RWPE2 (cell line): ENCODE data around the gene PDSS2.
"Not testable (repeated sequence)": the region's sequence is repeated elsewhere in the genome, so short reads cannot be mapped to it uniquely, and the experiment has no call there.

Experiments used
- ATAC-seq: fragments of 200-7000 bp; cut with Tn5 transposase; 3 replicates; pipeline ENCODE4 v1.9.1; 2021; ENCODE audit warnings: low read depth
- DNase-seq: peaks from one replicate; pipeline ENCODE4 v3.0.0-alpha.2; 2020; ENCODE audit warnings: low spot score
- H3K27ac ChIP-seq: fragments of 450-650 bp; 2 replicates; pipeline ENCODE4 v1.5.1; 2017; ENCODE audit warnings: mild to moderate bottlenecking; ENCODE audit not compliant: poor library complexity, severe bottlenecking
- H3K27me3 ChIP-seq: fragments of 250-450 bp; sonication (Bioruptor Pico); 2 replicates; pipeline ENCODE4 v1.5.1; 2021; ENCODE audit warnings: mild to moderate bottlenecking, moderate library complexity; ENCODE audit not compliant: insufficient read depth, poor library complexity, severe bottlenecking
- H3K36me3 ChIP-seq: fragments of 250-450 bp; sonication (Bioruptor Pico); 2 replicates; pipeline ENCODE4 v1.5.1; 2020; ENCODE audit warnings: low read depth, mild to moderate bottlenecking, moderate library complexity
- H3K4me1 ChIP-seq: fragments of 250-450 bp; sonication (Bioruptor Pico); 2 replicates; pipeline ENCODE4 v1.5.1; 2021; ENCODE audit warnings: mild to moderate bottlenecking, moderate library complexity; ENCODE audit not compliant: insufficient read depth, poor library complexity, severe bottlenecking
- H3K4me3 ChIP-seq: fragments of 250-450 bp; sonication (Bioruptor Pico); 2 replicates; pipeline ENCODE4 v1.5.1; 2021; ENCODE audit warnings: mild to moderate bottlenecking, moderate library complexity; ENCODE audit not compliant: severe bottlenecking
- H3K9me3 ChIP-seq: fragments of 250-450 bp; sonication (Bioruptor Pico); 2 replicates; pipeline ENCODE4 v1.5.1; 2021; ENCODE audit warnings: mild to moderate bottlenecking, moderate library complexity; ENCODE audit not compliant: severe bottlenecking
- CTCF ChIP-seq: fragments of 450-650 bp; IDR thresholded peaks from one replicate; pipeline ENCODE4 v1.5.1; 2017; ENCODE audit warnings: mild to moderate bottlenecking, moderate library complexity; ENCODE audit not compliant: poor library complexity, severe bottlenecking

PDSS2 gene

GRCh38 chr6:107305391-107305790 lies 154.0 kb downstream of the PDSS2 start:
- Histone ChIP-seq H3K4me3 (no peak overlapping the region), H3K9me3 (no peaks in the 10 kb centered on the region), H3K36me3 (no peaks in the 10 kb centered on the region), H3K27me3 (no peaks in the 10 kb centered on the region), H3K4me1 (peaks cover 15% of the 10 kb centered on the region), H3K27ac (no peak overlapping the region)
- no peak for TF ChIP-seq CTCF
- no peak for ATAC-seq
- DNase-seq = no peak

GRCh38 chr6:107304421-107305025 lies 154.8 kb downstream of the PDSS2 start:
- ATAC-seq (peak; percentile 98), DNase-seq (peak; percentile 68)
- Histone ChIP-seq H3K4me3 (no peak overlapping the region), H3K27ac (no peak overlapping the region), H3K36me3 (no peaks in the 10 kb centered on the region), H3K27me3 (no peaks in the 10 kb centered on the region), H3K4me1 (peaks cover 15% of the 10 kb centered on the region), H3K9me3 (no peaks in the 10 kb centered on the region)
- no peak for TF ChIP-seq CTCF

GRCh38 chr6:107293350-107293749 lies 166.0 kb downstream of the PDSS2 start:
- DNase-seq (no peak), ATAC-seq (no peak)
- Histone ChIP-seq H3K27ac (no peak overlapping the region), H3K4me1 (no peaks in the 10 kb centered on the region), H3K9me3 (no peaks in the 10 kb centered on the region), H3K36me3 (no peaks in the 10 kb centered on the region), H3K27me3 (no peaks in the 10 kb centered on the region), H3K4me3 (no peak overlapping the region)
- TF ChIP-seq CTCF = no peak

GRCh38 chr6:107292715-107293271 lies 166.6 kb downstream of the PDSS2 start:
- no peak for TF ChIP-seq CTCF
- H3K27me3 ChIP-seq = no peaks in the 10 kb centered on the region
- H3K4me1 ChIP-seq = no peaks in the 10 kb centered on the region
- ATAC-seq (no peak), DNase-seq (no peak)
- H3K4me3 ChIP-seq = no peak overlapping the region
- H3K27ac ChIP-seq = no peak overlapping the region
- H3K36me3 ChIP-seq = no peaks in the 10 kb centered on the region
- no peaks in the 10 kb centered on the region for H3K9me3 ChIP-seq

- DNase-seq (no peak), ATAC-seq (no peak)
- TF ChIP-seq CTCF = no peak
- Histone ChIP-seq H3K4me3 (no peak overlapping the region), H3K36me3 (no peaks in the 10 kb centered on the region), H3K4me1 (no peaks in the 10 kb centered on the region), H3K27ac (no peak overlapping the region), H3K27me3 (no peaks in the 10 kb centered on the region), H3K9me3 (no peaks in the 10 kb centered on the region)
Measured at GRCh38 chr6:107290491-107290890, 168.9 kb downstream of the PDSS2 start.

- DNase-seq, H3K4me3 ChIP-seq, H3K9me3 ChIP-seq: not testable (repeated sequence)
Measured at GRCh38 chr6:107289258-107289657, 170.1 kb downstream of the PDSS2 start.

GRCh38 chr6:107285683-107286082 lies 173.7 kb downstream of the PDSS2 start:
- H3K27ac ChIP-seq, DNase-seq, H3K4me3 ChIP-seq, ATAC-seq, H3K4me1 ChIP-seq, H3K36me3 ChIP-seq, H3K27me3 ChIP-seq, H3K9me3 ChIP-seq: not testable (repeated sequence)

More at GRCh38 chr6:107289258-107289657, 170.1 kb downstream of the PDSS2 start:
- H3K27ac ChIP-seq, H3K27me3 ChIP-seq, ATAC-seq, H3K36me3 ChIP-seq, H3K4me1 ChIP-seq: not testable (repeated sequence)
